Suprapubic skin (tissue), 4 donors: ENCODE data around the gene SRP9.

Experiments used
- EP300 ChIP-seq: sonication (generic); formaldehyde crosslinking; IDR thresholded peaks from one replicate; pipeline ENCODE4 v1.6.1; 2017; ENCODE audit warnings: antibody characterized with exemption
- POLR2A ChIP-seq, 2 donors: fragments of 450-650 bp; IDR thresholded peaks; one replicate each; pipeline ENCODE4 v1.6.1; 2017; ENCODE audit warnings: antibody characterized with exemption in 2 of 2, mild to moderate bottlenecking in 2 of 2, moderate library complexity in 2 of 2
- POLR2AphosphoS5 ChIP-seq, 3 donors: sonication (generic); formaldehyde crosslinking; IDR thresholded peaks; one replicate each; pipeline ENCODE4 v1.6.1; 2017; ENCODE audit warnings: antibody characterized with exemption in 3 of 3
- TF ChIP-seq, protein P1 (sequence below), 2 donors: fragments of 200-600 bp in 1 of 2; fragments of 450-650 bp in 1 of 2; sonication (generic) in 1 of 2; IDR thresholded peaks; one replicate each; pipeline ENCODE4 v1.5.1; 2016 to 2019; ENCODE audit warnings: antibody characterized with exemption in 2 of 2, mild to moderate bottlenecking in 1 of 2, moderate library complexity in 1 of 2

DNA sequence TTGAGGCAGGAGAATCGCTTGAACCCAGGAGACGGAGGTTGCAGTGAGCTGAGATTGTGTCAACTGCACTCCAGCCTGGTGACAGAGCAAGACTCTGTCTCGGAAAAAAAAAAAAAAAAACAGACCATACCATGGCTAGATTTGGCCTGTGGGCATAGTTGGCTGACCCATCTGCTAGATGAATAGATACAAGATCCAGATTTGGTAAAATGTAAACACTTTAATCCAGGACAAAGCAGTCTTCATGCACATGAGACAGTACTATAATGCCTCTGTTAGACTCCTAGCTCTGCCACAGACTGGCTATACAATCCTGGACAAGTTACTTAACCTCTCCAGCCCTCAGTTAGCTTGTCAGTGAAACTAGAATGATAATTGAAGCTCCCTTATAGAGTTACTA is 27.9 kb upstream of the SRP9 start:
- TF ChIP-seq, protein P1, sequence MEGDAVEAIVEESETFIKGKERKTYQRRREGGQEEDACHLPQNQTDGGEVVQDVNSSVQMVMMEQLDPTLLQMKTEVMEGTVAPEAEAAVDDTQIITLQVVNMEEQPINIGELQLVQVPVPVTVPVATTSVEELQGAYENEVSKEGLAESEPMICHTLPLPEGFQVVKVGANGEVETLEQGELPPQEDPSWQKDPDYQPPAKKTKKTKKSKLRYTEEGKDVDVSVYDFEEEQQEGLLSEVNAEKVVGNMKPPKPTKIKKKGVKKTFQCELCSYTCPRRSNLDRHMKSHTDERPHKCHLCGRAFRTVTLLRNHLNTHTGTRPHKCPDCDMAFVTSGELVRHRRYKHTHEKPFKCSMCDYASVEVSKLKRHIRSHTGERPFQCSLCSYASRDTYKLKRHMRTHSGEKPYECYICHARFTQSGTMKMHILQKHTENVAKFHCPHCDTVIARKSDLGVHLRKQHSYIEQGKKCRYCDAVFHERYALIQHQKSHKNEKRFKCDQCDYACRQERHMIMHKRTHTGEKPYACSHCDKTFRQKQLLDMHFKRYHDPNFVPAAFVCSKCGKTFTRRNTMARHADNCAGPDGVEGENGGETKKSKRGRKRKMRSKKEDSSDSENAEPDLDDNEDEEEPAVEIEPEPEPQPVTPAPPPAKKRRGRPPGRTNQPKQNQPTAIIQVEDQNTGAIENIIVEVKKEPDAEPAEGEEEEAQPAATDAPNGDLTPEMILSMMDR (IDR thresholded peaks at IDR 0.05) = no peak
- no peak for TF ChIP-seq POLR2A (IDR thresholded peaks at IDR 0.05)
- no peak for TF ChIP-seq POLR2AphosphoS5 (IDR thresholded peaks at IDR 0.05)
- TF ChIP-seq EP300 = no peak
